LoVo (cell line): ENCODE measurements around the gene TOR3A.
"Not testable (repeated sequence)": the region's sequence is repeated elsewhere in the genome, so short reads cannot be mapped to it uniquely, and the experiment has no call there.

Experiments
- DNase-seq: peaks from one replicate; pipeline ENCODE4 v3.0.0-alpha.2; 2016; ENCODE audit warnings: low spot score

Gene TOR3A, protein sequence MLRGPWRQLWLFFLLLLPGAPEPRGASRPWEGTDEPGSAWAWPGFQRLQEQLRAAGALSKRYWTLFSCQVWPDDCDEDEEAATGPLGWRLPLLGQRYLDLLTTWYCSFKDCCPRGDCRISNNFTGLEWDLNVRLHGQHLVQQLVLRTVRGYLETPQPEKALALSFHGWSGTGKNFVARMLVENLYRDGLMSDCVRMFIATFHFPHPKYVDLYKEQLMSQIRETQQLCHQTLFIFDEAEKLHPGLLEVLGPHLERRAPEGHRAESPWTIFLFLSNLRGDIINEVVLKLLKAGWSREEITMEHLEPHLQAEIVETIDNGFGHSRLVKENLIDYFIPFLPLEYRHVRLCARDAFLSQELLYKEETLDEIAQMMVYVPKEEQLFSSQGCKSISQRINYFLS

DNA sequence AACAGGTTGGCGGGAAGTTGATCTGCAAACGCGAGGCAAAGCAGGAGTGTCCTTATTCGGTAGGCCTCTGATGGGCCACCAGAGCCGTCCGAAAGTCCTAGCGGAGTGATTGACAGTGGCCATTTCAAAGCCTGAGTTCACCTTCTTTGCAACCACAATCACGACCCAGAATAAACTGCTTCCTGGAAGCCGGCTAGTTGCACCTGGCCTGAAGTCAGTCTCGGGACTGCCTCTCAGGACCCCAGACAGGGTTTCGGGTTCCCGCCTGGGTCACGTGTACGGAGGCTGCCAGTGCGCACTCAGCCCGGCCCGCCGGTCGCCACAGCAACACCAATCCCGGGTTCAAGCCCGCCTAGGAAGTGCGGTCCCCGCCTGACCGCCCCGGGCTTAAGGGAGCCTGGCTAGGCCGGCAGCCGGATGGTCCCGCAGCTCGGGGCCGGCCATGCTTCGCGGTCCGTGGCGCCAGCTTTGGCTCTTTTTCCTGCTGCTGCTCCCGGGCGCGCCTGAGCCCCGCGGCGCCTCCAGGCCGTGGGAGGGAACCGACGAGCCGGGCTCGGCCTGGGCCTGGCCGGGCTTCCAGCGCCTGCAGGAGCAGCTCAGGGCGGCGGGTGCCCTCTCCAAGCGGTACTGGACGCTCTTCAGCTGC is at the start of gene TOR3A:
Gene TOR3A (plus strand): TSS at position 384 of the 646 bp plus-strand sequence. CDS start 59 bp downstream, at position 443.
- DNase-seq = peak; percentile 84

DNA sequence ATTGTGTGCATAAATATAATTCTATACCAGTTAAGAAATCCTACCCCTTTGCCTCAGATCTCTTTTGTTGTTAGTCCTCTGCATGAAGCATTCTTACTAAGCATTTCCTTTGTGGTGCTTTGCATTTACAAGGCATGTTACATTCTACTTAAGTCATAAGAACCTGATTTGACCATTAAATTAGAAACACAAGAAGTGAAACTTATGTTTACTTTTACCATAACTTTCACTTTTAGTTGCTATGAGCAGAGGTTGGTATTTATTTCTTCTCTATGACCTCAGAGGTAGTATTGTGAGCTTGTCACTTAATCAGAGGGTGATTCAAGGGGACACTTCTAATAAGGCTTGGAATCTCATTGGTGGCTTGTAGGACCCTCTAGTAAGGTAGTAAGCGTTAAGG is 47.1 kb upstream of the TOR3A start:
- no peak for DNase-seq

DNA sequence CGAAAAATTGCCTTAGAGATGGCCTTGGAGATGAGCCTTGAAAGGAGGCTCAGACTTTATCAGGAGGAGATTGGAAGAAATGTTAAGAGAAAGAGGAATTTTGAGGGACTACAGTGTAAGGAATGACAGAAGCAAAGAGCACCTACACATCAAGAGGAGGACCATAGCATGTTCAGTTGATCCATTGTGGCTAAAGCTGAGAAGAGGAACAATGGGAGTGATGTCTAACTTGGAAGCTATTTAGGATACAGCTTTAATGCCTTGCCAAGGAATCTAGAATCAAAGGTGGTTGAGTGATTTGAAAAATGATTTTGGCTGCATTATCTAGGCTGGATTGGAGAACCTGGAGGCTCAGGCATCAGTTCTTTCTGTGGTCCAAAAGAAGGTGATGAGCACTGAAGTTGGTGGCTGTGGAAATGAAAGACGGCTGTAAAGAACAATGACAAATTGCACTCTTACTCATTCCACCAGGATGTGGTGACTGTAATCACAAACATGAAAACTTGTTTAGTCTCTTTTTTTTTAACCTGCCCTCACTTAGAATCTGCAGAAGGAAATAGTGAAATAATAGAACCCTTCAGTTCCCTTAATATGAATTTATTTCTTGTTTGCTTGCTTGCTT is 44.9 kb upstream of the TOR3A start:
- DNase-seq = peak; percentile 4

DNA sequence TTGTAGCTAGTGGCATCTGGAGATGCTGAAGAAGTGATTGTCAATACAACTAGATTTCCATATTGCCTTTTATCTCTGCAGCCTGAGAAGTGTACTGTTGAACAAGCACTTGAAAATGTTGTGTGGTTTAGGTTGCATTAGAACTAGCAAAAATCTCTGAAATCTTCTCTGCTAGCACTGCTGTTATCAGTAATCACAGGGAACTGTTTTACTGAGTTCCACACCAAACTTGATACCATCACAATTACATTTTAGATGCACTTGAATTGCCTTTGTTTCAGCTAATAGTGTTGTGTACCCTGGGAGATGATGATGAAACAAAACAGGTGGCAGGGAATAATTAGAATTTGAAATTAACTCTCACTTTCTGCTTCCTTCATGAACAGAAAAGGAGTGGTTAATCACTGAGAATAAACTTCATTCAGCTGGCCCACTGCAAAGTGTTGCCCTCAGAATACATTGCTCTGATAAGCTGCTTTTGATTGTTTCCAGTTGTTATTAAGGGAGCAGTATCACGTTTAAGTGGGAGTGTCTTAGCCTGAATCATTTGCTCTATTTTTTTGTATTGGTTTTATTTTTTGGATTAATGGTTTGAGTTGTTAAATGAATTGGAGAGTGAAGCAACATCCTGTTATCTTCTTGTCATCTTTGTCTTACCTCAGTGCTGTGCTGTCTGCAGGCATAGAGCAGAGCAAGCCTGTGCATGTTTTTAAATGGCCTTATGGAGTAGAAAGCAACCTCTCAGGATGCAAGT is 43.2 kb upstream of the TOR3A start:
- no peak for DNase-seq

DNA sequence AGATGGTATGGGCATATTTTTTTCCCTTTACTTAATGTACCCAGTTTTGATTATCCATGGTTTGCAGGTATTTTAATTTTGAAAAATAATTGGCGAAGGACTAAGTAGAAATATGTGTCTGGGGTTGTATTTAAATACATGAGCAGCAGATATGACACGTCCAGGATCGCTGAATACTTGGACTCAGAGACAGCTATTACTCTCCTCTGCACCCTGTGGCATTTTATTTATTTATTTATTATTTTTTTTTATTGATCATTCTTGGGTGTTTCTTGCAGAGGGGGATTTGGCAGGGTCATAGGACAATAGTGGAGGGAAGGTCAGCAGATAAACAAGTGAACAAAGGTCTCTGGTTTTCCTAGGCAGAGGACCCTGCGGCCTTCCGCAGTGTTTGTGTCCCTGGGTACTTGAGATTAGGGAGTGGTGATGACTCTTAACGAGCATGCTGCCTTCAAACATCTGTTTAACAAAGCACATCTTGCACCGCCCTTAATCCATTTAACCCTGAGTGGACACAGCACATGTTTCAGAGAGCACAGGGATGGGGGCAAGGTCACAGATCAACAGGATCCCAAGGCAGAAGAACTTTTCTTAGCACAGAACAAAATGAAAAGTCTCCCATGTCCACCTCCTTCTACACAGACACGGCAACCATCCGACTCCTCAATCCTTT is 42.2 kb upstream of the TOR3A start:
- not testable (repeated sequence) for DNase-seq

DNA sequence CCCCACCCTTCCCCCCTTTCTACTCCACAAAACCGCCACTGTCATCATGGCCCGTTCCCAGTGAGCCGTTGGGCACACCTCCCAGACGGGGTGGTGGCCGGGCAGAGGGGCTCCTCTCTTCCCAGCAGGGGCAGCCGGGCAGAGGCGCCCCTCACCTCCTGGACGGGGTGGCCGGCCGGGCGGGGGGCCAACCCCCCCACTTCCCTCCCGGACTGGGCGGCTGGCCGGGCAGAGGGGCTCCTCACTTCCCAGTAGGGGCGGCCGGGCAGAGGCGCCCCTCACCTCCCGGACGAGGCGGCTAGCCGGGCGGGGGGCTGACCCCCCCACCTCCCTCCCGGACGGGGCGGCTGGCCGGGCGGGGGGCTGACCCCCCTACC is 41.7 kb upstream of the TOR3A start:
- not testable (repeated sequence) for DNase-seq

DNA sequence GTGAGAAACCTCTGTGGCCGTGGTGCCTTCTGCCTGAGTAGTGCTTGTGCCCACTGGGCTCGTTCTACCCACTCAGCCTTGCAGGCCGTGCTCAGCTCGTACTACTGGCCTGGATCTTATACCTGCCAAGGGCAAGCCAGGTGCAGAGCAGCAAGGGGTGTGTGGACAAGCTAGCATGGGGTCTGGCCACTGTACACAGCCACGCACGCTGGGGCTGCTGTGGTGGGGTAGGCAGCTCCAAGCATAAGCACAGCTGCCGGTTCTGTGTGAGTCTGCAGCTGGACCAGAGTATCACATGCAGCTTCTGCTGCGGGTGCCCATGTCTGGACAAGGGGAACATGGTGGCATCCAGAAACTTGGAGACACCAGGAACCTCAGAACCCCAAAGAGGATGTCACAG is 39.8 kb upstream of the TOR3A start:
- no peak for DNase-seq

DNA sequence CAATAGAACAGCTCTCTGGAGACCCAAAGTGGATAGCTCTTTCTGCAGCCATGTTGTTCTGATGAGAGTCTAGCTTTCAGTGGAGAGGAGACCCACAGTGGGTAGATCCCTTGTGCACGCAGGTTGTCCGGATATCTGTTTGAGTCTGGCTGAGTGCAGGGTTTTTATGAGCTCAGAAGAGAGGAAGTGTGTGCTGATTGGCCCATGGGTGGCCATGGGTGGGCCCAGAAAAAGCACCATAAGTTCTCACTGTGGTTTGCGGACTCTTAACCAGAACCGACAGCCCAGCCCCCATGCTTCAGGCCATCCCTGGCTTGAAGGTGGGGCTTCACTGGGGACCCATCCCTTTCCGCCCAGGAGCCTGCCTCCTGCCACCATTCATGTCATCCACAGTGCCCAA is 39.2 kb upstream of the TOR3A start:
- no peak for DNase-seq

DNA sequence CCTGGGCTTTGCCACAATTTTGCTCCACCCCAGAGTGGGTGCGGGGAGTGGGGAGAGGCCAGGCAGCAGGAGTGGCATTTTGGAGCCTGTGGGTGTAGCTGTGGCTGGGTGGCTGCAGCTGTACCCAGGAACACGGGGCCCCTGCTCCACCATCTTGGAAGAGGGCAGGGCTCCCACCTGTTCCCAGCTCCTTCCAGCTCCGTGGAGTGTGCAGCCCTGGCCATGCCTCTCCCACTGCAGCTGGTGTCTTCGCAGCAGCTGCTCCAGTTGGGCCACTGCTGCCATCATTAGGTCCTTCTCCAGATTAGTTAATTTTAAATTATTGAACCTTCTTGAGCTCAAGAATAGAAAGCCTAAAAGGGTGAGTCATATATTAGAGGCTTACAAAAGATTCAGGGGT is 38.6 kb upstream of the TOR3A start:
- no peak for DNase-seq

DNA sequence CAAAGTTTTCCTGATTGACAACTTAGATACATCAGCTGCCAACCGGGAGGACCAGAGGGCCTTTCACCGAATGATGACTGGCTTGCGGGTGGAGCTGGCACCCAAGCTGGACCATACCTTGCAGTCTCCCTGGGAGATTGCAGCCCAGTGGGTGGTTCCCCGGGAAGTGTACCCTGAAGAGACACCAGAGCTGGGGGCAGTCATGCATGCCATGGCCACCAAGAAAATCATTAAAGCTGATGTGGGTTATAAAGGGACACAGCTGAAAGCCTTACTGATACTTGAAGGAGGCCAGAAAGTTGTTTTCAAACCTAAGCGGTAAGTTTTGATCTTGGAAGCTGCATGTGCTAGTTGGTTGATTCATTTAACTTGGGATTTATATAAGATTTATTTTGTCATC is 38.0 kb upstream of the TOR3A start:
- no peak for DNase-seq

DNA sequence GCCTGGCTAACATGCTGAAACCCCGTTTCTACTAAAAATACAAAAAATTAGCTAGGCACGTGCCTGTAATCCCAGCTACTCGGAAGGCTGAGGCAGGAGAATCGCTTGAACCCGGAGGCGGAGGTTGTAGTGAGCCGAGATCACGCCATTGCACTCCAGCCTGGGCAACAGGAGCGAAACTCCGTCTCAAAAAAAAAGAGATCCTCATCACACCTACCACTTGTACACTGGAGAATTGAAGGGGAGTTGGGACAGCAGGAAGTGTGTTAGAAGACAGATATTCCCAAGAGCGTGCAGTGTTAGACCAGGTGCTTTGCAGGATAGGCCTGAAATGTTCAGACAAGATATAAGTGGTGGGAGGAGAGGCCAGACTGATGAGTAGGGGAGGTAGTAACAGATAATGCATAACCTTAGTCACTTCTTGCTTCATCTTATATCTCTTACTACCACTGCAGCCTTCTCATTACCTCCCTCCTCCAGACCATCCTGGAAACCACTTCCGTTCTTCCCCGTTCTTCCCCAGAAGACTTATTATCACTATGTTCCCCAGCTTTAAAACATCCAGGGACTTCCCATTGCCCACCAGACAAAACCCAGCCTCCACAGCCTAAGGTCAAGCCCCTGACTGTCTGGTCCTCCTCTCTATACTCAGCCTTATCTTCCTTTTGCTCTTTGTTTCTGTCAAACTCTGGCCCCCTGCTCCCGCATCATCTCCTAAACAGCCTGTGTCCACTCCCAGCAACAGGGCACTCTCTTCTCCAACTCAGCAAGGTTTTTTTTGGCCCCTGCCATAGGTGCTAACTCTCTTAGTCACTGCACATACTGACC is 34.8 kb upstream of the TOR3A start:
- DNase-seq = no peak

DNA sequence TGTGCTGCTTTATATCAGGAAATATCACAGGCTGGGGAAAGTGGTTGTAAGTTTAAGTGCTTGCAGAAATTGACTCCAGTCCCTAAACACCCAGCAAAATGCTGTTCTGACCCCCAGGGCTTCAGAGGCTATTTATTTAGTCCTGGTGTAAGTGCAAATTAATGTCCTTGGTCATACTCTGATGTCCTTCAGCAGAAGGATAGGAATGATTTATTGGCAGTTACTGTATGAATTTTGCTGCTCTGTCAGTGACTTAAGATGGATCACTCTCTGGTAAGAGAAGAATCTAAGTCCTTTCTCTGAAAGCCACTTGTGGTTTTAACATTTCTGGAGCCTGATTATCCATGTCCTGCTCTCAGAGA is 34.3 kb upstream of the TOR3A start:
- DNase-seq = no peak

DNA sequence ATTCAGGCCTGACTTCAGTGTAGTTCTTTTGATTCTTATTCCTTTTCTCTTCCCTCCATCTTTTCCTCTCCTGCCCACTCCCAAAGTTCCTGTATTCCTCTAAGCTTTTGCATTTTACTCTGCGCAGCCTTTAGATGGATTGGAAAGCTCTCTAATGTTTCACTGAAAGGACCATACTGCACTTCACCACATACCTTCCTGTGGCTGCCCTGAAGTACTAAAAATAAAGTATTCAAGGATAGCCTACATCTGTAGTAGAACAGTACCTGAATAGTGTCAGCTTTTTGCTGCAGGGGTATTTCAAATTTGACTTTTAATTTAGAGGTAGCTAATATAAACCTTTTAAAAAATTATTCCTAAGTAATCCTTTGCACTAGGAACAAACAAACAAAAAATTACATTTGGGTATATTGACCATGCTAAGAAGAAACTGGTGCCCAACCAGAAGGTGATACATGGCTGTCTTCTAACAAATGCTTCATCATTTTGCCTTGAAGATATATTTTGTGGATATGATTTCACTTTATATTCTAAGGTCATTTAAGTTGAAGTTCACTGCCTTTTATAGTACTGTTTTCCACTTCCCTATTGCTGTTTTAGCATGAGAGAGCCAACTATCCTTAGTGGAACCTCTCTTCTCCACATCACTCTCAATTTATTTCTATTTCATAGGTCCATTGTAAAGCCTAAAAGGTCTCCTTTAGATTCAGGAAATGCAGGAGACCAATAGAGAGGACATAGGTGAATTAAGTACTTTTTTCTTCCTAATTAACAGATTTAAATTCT is 33.3 kb upstream of the TOR3A start:
- no peak for DNase-seq

DNA sequence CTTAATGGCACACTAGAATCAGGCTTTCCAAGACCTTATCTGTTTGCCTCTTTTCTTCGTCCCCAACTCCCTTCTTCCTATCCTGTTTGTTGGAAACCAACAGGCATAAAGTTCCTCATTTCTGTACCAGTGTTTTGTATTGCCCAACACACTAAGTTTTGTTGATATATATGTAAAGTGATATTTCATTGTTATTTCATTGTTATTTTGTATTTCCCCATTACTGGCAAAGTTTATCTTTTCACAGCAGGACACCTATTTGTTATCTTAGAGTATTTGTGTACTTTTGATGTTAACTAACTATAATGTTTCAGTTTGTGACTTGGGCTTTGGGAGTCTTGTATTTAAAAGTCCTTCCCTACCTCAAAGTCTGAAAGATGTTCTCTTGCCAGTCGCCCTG is 29.1 kb upstream of the TOR3A start:
- DNase-seq = no peak

DNA sequence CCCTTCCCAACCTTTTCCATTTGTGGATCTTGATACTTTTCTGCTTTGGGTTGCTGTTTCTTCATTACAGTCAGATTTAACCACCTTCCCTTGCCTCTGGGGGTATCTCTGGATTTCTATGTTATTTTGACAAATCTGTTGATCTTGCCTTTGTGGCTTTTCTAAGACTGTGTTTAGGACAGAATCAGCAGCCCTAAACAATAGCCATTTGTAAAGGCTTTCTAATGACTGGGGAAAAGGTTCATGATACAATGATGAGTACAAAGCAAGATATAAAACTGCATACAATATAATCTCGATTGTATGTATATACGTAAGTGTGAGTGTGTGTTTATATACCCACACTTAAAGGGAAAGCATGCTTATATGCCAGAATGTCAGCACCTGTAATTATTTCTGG is 28.4 kb upstream of the TOR3A start:
- DNase-seq = no peak

DNA sequence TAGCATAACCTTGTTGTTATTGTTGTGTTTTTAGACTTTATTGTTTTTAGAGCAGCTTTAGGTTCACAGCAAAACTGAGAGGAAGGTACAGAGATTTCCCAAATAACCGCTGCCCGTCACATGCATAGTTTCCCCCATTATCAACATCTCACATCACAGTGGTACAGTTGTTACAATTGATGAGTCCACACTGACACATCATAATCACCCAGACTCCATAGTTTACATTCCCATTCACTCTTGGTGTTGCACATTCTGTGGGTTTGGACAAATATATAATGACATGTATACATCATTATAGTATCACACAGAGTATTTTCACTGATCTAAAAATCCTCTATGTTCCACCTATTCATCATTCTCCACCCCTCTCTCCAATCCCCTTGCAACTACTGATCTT is 25.9 kb upstream of the TOR3A start:
- DNase-seq = no peak

DNA sequence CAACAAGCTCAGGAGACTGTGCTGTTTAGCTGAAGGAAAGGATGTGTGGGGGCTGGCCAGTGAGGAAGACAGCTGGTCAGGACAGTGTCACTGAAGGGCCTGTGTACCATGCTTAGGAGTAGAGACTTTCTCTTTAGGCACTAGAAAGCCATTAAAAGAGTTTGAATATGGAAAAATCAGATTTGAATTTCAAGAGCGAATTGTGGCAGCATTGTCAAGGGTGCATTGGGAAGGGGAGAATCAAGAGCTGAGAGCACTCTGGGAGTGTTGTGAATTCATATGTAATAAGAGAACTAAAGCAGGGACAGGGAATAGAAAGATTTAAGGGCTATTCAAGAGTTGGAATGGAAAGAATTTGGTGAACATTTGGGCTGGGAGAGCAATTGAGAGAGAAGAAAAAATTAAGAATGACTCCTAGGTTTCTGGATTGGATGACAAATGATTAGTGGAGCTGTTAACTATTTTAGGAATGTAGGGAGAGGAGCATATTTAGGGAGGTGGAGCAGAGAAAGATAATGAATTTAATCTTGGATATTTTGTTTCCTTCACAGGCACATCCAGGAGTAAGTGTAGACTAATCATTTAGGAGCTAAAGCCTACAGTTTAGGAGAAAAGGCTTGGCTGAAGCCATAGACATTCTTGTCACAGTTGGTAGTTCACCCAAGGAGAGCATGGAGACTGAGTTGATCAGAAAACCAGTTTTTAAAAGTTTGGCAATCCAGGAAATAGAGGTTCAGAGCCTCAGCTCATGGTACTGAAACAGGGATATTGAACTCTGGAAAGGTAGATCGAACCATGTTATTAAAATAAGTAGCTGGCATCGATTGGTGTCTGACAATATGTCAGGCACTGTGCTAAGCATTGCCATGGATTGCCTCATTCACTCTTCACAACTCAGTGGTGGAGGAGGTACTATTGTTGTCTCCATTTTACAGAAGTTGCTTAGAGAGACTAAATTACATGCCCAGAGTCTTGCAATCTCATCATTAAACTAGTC is 23.1 kb upstream of the TOR3A start:
- no peak for DNase-seq

DNA sequence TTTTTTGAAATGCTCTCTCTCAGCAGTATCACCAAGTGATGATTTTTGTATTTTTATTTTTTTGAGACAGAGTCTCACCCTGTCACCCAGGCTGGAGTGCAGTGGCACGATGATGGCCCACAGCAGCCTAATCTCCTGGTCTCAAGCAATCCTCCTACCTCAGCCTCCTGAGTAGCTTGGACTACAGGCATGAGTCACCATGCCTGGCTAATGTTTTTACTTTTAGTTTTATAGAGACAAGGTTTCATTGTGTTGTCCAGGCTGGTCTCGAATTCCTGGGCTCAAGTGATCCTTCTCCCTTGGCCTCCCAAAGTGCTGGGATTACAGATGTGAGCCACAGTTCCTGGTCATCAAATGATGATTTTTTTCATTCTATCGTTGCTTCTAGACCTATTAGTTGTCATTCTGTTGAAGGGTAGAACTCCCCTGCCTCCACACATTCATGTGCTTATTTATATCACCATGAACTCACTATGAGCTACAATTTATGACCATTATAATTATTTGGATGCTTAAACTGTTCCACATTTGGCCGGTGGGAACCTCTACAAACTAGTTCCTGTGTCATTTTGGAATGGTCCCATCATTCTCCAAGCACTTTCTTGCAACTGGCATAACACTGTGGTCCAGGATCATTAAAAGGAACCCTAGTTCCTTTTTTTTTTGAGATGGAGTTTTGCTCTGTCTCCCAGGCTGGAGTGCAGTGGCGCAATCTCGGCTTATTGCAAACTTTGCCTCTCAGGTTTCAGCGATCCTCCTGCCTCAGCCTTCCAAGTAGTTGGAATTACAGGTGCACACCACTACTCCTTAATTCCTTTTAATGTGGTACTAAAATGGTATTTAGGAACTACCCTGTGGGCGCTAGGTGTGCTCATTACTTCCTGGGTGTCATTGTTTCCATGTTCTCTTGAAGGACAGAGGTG is 20.2 kb upstream of the TOR3A start:
- DNase-seq = no peak
